Mesodermal cell (in vitro differentiated cells): ENCODE results near the gene CEP20.

Source experiments
- H3K27ac ChIP-seq: 2 replicates; pipeline ENCODE4 v1.7.0; 2013; ENCODE audit warnings: mild to moderate bottlenecking, low read depth, low read length, moderate library complexity; ENCODE audit not compliant: severe bottlenecking
- H3K36me3 ChIP-seq: 2 replicates; pipeline ENCODE4 v1.7.1; 2013; ENCODE audit warnings: mild to moderate bottlenecking, low read length, moderate library complexity; ENCODE audit not compliant: control insufficient read depth, insufficient read depth
- H3K4me1 ChIP-seq: one replicate; pipeline ENCODE4 v1.7.1; 2013; ENCODE audit warnings: mild to moderate bottlenecking, low read length; ENCODE audit not compliant: insufficient read depth, control insufficient read depth, poor library complexity, severe bottlenecking
- H3K4me3 ChIP-seq: 2 replicates; pipeline ENCODE4 v1.7.0; 2013; ENCODE audit warnings: low read length, control low read depth, mild to moderate bottlenecking; ENCODE audit not compliant: insufficient read depth, poor library complexity, severe bottlenecking; ENCODE audit errors: extremely low read depth
- H3K9me3 ChIP-seq: 2 replicates; pipeline ENCODE4 v1.7.1; 2013; ENCODE audit warnings: mild to moderate bottlenecking, low read length, moderate library complexity; ENCODE audit not compliant: control insufficient read depth
- WGBS, 2 experiments: methylation state at CpG; one replicate each; pipeline ENCODE4 v1.1.5; 2013; ENCODE audit warnings: missing lambda C conversion rate in 2 of 2; ENCODE audit not compliant: insufficient coverage in 2 of 2; 5-methylcytosine and 5-hydroxymethylcytosine counted together

Gene CEP20

GRCh38 chr16:15880434-15881308 is 7.7 kb downstream of the CEP20 start:
- H3K27ac ChIP-seq, result no peak overlapping the region
- no peak overlapping the region for H3K4me3 ChIP-seq
- H3K4me1 ChIP-seq, result peaks cover 8% of the 10 kb centered on the region
- 75 to 87% methylated on average over 4 to 5 of the region's 5 CpGs for WGBS, 2 experiments
- H3K9me3 ChIP-seq, result no peaks in the 10 kb centered on the region
- H3K36me3 ChIP-seq, result peaks cover 57% of the 10 kb centered on the region

- peaks cover 57% of the 10 kb centered on the region for H3K36me3 ChIP-seq
- WGBS, 2 experiments, result no CpG with 5 or more reads among the region's 2 CpGs
- no peaks in the 10 kb centered on the region for H3K9me3 ChIP-seq
- peak overlapping the region; percentile 13 for H3K27ac ChIP-seq
- H3K4me1 ChIP-seq, result peaks cover 8% of the 10 kb centered on the region
- no peak overlapping the region for H3K4me3 ChIP-seq
Observed at GRCh38 chr16:15879255-15879811, 9.1 kb downstream of the CEP20 start.

GRCh38 chr16:15876503-15876902 is 11.9 kb downstream of the CEP20 start:
- H3K4me3 ChIP-seq, result no peak overlapping the region
- no peak overlapping the region for H3K27ac ChIP-seq
- 93 to 100% methylated on average over 3 to 4 of the region's 5 CpGs for WGBS, 2 experiments
- peaks cover 8% of the 10 kb centered on the region for H3K4me1 ChIP-seq
- H3K36me3 ChIP-seq, result peaks cover 43% of the 10 kb centered on the region
- no peaks in the 10 kb centered on the region for H3K9me3 ChIP-seq

GRCh38 chr16:15874745-15875314 is 13.6 kb downstream of the CEP20 start:
- no peaks in the 10 kb centered on the region for H3K9me3 ChIP-seq
- H3K27ac ChIP-seq, result no peak overlapping the region
- 73 to 82% methylated on average over 1 to 2 of the region's 7 CpGs for WGBS, 2 experiments
- no peak overlapping the region for H3K4me3 ChIP-seq
- H3K36me3 ChIP-seq, result peaks cover 47% of the 10 kb centered on the region
- H3K4me1 ChIP-seq, result peaks cover 5% of the 10 kb centered on the region

GRCh38 chr16:15873737-15874136 is 14.7 kb downstream of the CEP20 start:
- Histone ChIP-seq H3K27ac (no peak overlapping the region), H3K36me3 (peaks cover 54% of the 10 kb centered on the region), H3K4me3 (no peak overlapping the region), H3K9me3 (no peaks in the 10 kb centered on the region), H3K4me1 (no peaks in the 10 kb centered on the region)
- 67 to 86% methylated on average over 1 of the region's 1 CpG for whole genome bisulfite sequencing, 2 experiments

GRCh38 chr16:15873301-15873700 is 15.1 kb downstream of the CEP20 start:
- H3K27ac ChIP-seq, result no peak overlapping the region
- no peaks in the 10 kb centered on the region for H3K9me3 ChIP-seq
- H3K4me3 ChIP-seq, result no peak overlapping the region
- H3K36me3 ChIP-seq, result peaks cover 52% of the 10 kb centered on the region
- no peaks in the 10 kb centered on the region for H3K4me1 ChIP-seq
- no CpG with 5 or more reads among the region's 2 CpGs for WGBS, 2 experiments

GRCh38 chr16:15870011-15870410 is 18.4 kb downstream of the CEP20 start:
- 80 to 100% methylated on average over 1 of the region's 5 CpGs for WGBS, 2 experiments
- Histone ChIP-seq H3K9me3 (no peaks in the 10 kb centered on the region), H3K36me3 (peaks cover 61% of the 10 kb centered on the region), H3K4me3 (no peak overlapping the region), H3K4me1 (no peaks in the 10 kb centered on the region), H3K27ac (no peak overlapping the region)

GRCh38 chr16:15866451-15866850 is 22.0 kb downstream of the CEP20 start:
- Histone ChIP-seq H3K36me3 (peaks cover 45% of the 10 kb centered on the region), H3K27ac (no peak overlapping the region)
- WGBS, 2 experiments, result 90 to 100% methylated on average over 1 to 2 of the region's 5 CpGs

GRCh38 chr16:15865742-15866141 is 22.7 kb downstream of the CEP20 start:
- H3K4me1 ChIP-seq, result no peaks in the 10 kb centered on the region
- H3K36me3 ChIP-seq, result peaks cover 43% of the 10 kb centered on the region
- no peak overlapping the region for H3K27ac ChIP-seq
- no peaks in the 10 kb centered on the region for H3K9me3 ChIP-seq
- WGBS, 2 experiments, result 94 to 100% methylated on average over 3 to 4 of the region's 7 CpGs
- H3K4me3 ChIP-seq, result no peak overlapping the region

More at GRCh38 chr16:15866451-15866850, 22.0 kb downstream of the CEP20 start:
- H3K4me3 ChIP-seq, result no peak overlapping the region
- no peaks in the 10 kb centered on the region for H3K4me1 ChIP-seq
- no peaks in the 10 kb centered on the region for H3K9me3 ChIP-seq

GRCh38 chr16:15864939-15865338 is 23.5 kb downstream of the CEP20 start:
- H3K27ac ChIP-seq, result no peak overlapping the region
- H3K4me3 ChIP-seq, result no peak overlapping the region
- 100% methylated on average over 2 to 4 of the region's 5 CpGs for WGBS, 2 experiments
- peaks cover 39% of the 10 kb centered on the region for H3K36me3 ChIP-seq
- no peaks in the 10 kb centered on the region for H3K4me1 ChIP-seq
- no peaks in the 10 kb centered on the region for H3K9me3 ChIP-seq

- Histone ChIP-seq H3K4me3 (no peak overlapping the region), H3K27ac (no peak overlapping the region), H3K9me3 (no peaks in the 10 kb centered on the region), H3K36me3 (peaks cover 18% of the 10 kb centered on the region), H3K4me1 (peaks cover 10% of the 10 kb centered on the region)
- WGBS, 2 experiments, result 96 to 100% methylated on average over 2 to 3 of the region's 3 CpGs
Observed at GRCh38 chr16:15861996-15862395, 26.4 kb downstream of the CEP20 start.
